GM12864 (cell line): ENCODE measurements around the gene WASHC2C.
"Not testable (repeated sequence)": the region's sequence is repeated elsewhere in the genome, so short reads cannot be mapped to it uniquely, and the experiment has no call there.

Experiments used
- DNase-seq: peaks from one replicate; pipeline ENCODE4 v3.0.0-alpha.2; 2011; ENCODE audit warnings: low read depth
- H3K4me3 ChIP-seq: 2 replicates; pipeline ENCODE4 v1.5.1; 2011; ENCODE audit warnings: mild to moderate bottlenecking, low read depth, low read length, control low read depth
- CTCF ChIP-seq: IDR thresholded peaks from 2 replicates; pipeline ENCODE4 v1.5.1; 2011; ENCODE audit warnings: low read depth, mild to moderate bottlenecking, moderate library complexity, low read length, control low read depth, inconsistent platforms; ENCODE audit errors: missing control alignments

WASHC2C gene

DNA sequence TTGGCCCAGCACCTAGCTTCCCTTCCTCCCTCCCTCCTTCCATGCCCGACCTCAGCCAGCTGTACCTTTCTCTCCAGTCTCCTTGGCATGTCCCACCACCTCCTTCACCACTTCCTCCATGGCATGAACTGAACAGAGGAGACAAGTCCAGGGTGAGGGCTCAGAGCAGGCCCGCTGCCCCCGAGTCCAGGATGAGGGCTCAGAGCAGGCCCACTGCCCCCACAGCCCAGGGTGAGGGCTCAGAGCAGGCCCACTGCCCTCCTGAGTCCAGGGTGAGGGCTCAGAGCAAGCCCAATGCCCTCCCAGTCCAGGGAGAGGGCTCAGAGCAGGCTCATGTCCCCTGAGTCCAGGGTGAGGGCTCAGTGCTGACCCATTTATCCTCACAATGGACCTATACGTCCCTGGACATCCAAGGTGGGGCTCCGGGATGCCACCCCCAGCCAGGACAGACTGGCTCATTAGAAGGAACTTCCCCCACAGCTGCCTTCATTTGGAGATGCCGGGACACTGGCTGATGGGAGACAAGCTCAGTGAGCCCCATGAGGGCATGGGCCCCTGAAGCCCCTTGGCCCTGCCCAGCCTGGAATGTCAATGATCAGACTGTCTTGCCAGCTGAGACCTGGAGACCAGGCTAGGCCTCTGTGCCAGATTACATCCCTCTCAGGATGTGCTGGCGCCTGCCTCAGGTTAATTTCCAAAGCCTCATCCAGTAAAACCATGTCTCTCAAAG, 90.2 kb downstream of the WASHC2C start:
- TF ChIP-seq CTCF = no peak
- DNase-seq = no peak
- no peak overlapping the region for H3K4me3 ChIP-seq

GRCh38 chr10:45817912-45818311, 90.8 kb downstream of the WASHC2C start:
- DNase-seq = no peak
- no peak for TF ChIP-seq CTCF
- H3K4me3 ChIP-seq = no peak overlapping the region

DNA sequence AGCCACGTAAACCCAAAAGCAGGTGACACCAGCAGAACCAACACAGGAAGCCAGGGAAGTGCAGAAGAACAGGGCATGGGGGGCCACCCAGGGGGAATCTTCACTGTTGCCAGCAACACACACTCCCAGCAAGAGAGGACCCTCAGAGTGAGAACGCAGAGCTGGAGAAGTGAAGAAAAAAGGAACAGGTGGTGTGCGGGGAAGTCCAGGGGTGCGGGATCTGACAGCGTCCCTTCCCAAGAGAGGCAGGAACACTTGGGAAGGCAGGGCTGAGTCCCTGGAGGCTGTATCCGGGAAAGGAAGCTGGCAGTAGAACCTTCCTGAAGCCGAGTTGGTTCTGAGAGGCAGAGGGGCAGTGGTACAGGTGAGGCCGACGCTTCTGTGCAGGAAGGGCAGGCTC, 92.5 kb downstream of the WASHC2C start:
- no peak overlapping the region for H3K4me3 ChIP-seq
- DNase-seq = no peak
- TF ChIP-seq CTCF = no peak

GRCh38 chr10:45820107-45820830, 93.2 kb downstream of the WASHC2C start:
- H3K4me3 ChIP-seq, DNase-seq: not testable (repeated sequence)

- DNase-seq, H3K4me3 ChIP-seq: not testable (repeated sequence)
Observed at GRCh38 chr10:45822918-45823317, 95.9 kb downstream of the WASHC2C start.
